CD4-positive, alpha-beta T cell treated with Interleukin-6 at 100 ng/mL for 8 hours (primary cell): ENCODE results near the gene AKAP3.

Experiments
- DNase-seq: peaks from one replicate; pipeline ENCODE4 v3.0.0-alpha.2; 2020; ENCODE audit warnings: mixed read lengths, low spot score

Gene AKAP3

GRCh38 chr12:4648501-4649357 lies at the start of gene AKAP3, which contains the start of gene NDUFA9:
Gene AKAP3 (minus strand): TSS chr12:4649051. CDS start chr12:4638196, 10,855 bp downstream.
Gene NDUFA9 (plus strand): TSS chr12:4649114. CDS start chr12:4649127, 13 bp downstream.
- DNase-seq = peak; percentile 76

DNA sequence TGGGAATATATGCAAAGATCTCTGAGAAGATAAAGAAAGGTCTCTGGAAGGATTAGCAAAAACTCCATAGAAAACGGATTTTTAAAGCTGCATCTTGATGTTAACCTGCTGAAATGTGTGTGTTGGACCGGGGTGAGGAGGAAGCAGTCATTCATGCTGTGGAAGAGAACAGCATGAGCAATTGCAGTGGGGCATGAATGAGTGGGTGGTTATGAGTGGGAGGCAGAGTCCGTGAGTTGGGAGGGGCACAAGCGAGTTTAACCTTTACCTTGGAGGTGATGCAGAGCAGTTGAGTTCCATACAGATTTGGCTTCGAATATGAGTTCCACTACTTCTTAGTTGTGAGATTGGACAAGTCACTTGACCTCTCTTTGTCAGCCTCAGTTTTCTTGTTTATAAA lies 41.9 kb upstream of the AKAP3 start:
- no peak for DNase-seq

DNA sequence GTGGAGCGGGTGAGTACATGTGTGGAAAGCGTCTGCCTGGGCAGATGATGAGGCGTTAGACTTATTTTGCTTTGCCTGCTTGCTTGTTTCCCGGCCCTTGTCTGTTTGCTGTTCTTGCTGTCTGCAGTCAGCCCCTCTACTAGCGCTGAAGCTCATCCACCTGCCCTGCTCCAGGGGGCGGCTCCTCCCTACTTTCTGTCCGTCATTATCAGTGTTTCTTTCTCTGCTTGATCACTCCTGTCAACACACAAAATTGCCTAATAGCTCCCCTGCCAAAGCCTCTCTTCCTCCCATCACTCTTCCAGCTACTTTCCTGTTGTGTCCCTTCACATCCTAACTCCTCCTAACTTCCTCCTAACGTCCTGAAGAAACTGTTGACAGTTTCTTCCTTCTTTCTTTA lies 36.5 kb upstream of the AKAP3 start:
- no peak for DNase-seq

GRCh38 chr12:4681732-4682131 lies 32.9 kb upstream of the AKAP3 start:
- no peak for DNase-seq

- DNase-seq = no peak
These were observed 30.9 kb upstream of the AKAP3 start for GRCh38 chr12:4679711-4680110.

GRCh38 chr12:4665236-4665635 lies 16.4 kb upstream of the AKAP3 start:
- no peak for DNase-seq

- DNase-seq = no peak
These were observed 15.2 kb upstream of the AKAP3 start for GRCh38 chr12:4663971-4664505.

GRCh38 chr12:4653691-4654090 lies 4.8 kb upstream of the AKAP3 start:
- no peak for DNase-seq

GRCh38 chr12:4653257-4653656 lies 4.4 kb upstream of the AKAP3 start:
- DNase-seq = no peak

DNA sequence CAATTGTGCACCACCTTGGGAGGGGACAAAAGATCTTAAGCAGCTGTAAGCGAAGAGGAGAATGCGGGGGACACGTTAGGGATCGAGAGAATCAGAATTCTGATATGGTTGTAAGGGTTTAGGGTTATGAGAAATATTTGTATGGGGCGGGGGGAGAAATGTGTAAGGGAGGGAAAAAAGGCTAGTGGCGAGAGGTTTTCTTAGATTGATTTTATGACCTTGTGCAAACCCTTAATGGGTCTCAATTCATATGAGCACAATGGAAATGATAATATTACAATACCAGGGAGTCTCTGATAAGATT lies 459 bp upstream of the AKAP3 start:
- DNase-seq = no peak

- DNase-seq = no peak
These were observed 749 bp downstream of the AKAP3 start for GRCh38 chr12:4648104-4648500.

GRCh38 chr12:4645023-4645422 lies 3.8 kb downstream of the AKAP3 start:
- DNase-seq = no peak

DNA sequence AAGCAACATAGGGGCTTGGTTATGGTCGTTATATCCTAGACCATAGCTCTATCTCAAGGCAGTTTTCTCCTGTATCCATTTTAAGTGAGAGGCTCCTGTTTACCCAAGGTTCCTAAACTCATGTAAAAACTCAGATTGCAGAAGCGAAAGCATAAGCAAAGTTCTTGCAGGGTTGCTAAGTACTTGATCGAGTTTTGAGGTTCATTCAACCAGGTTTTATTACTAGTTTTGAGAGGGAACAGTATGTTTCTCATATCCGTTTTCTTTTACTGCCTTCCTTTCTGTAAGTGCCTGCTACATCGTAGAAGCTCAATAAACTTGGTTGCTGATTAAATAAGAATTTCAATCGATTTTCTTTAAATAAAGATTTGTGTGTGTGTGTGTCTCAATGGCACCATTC lies 5.1 kb downstream of the AKAP3 start:
- no peak for DNase-seq

DNA sequence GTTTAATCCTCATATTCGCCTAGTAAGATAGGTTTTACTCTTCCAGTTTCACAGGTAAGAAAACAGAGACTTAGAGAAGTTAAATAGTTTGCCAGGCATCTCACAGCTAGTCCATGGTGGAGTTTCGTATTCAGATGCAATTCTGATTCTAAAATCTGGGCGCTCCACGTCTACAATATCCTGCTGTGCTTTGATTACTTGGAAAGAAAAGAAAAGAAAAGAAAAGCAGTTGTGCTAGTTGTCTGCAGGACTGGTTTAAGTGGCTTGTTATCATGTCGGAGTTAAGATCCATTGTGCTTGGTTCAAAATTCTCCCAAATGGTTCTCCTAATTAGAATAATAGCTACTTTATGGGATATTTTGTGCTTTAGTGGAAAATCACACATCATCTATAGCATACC lies 18.6 kb downstream of the AKAP3 start:
- DNase-seq = no peak

DNA sequence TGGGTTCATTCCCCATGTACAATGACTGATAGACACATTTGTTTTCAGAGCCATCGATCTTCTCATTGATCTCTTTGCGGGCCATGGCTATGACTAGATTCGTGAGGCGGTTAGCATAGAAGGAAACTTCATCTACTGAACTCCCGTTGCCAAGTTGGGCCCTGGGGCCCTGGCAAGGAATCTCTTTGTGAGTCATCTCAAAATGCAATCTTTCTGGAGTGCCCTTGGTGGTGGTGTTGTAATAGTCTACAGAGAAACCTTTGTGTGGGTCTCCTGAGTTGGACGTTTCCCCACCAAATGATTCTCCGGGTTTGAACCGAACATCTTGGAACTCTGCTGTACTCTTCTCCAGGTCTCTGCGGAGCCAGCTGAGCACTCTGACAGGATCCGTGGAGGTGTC lies 20.4 kb downstream of the AKAP3 start:
- DNase-seq = no peak

DNA sequence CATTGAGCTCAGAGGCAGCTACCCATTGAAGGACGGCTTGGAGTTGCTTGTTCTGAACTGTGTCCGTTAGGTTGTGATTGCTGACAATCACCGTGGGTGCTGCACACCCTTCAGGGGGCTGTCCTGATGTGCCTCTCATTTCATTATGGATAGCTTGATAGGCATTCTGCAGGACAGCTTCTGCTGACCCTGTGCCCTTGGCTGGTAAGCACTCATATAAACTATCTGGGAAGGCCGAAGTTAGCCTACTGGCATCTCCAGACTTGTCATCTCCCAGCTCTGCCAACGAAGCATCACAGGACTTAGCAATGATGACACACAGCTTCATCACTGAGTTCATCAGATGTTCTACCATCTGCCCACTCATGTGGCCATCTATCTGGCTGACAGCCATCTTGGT lies 22.3 kb downstream of the AKAP3 start:
- DNase-seq = no peak

DNA sequence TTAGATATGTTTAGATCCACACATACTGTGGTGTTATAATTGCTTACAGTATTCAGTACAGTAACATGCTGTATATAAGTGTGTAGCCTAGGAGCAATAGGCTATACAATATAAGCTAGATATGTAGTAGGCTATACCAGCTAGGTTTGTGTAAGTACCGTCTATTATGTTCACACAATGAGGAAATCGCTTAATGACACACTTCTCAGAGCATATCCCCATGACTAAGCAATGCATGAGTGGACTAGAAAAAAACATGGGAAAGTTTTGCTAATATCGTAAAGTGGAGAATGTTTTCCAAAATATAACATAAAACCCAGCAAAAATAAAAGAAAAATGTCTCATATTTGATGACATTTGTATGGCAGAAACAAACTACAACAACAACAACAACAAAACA lies 27.3 kb downstream of the AKAP3 start:
- no peak for DNase-seq

GRCh38 chr12:4615667-4616066 lies 33.2 kb downstream of the AKAP3 start:
- DNase-seq = no peak

- DNase-seq = no peak
These were observed 38.4 kb downstream of the AKAP3 start for GRCh38 chr12:4610481-4610880.

DNA sequence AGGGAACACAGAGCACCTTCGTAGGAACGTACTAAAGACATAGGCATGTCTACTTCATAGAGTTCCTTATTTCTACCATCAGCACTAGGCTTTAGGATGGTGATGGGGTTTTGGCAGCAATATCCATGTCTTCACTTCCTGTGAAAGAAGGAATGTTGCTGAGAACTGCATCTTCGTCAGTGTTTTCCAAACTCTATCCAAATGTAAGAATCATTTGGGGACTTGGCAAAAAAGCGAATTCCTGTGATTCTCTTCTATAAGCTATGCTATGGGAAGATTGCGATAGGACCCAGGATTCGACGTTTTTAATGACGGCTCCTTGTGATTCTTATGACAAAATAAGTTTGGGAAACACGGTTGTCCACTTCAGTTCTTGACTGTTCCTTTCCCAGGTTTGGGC lies 39.8 kb downstream of the AKAP3 start:
- no peak for DNase-seq

GRCh38 chr12:4607056-4607455 lies 41.8 kb downstream of the AKAP3 start:
- DNase-seq = no peak

DNA sequence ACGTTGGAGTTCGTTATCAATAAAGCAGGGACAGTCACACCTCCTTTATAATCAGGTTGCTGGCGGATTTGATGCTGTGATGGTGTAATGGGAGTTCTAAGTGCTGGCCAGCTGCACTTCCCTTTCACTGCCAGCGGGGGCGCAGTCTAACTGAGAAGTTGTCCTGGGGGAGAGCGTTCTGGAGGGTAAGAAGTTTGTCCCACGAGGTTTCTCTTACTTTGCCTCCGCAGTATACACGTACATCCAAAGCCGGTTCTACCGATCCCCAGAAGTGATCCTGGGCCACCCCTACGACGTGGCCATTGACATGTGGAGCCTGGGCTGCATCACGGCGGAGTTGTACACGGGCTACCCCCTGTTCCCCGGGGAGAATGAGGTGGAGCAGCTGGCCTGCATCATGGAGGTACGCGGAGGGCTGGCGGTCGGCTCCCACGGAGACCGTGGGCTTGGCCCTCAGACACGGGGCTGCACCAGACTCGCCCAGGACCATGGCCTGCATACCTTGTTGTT lies 44.1 kb downstream of the AKAP3 start:
- peak; percentile 81 for DNase-seq

DNA sequence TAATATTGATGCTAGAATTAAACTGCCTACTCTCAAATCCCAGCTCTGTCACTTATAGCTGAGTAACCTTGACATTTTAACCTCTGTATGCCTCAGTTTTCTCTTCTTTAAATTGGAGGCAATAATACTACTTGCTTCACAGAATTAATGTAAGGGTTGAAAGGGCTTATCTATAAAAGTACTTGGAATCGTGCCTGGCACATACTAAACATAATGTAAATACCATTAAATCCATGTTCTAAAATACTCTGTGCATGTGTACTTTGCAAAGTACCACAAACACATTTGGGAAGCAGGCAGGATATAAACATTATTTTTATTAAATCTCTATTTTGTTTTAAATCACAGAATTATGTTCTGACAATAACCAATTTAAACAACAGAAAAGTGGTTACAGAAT lies 44.9 kb downstream of the AKAP3 start:
- DNase-seq = no peak

- DNase-seq = no peak
These were observed 45.4 kb downstream of the AKAP3 start for GRCh38 chr12:4603421-4603820.
